HUES48 (cell line): ENCODE measurements around the gene PRXL2A.

ENCODE experiments used
- H3K27ac ChIP-seq: one replicate; pipeline ENCODE4 v1.7.0; 2013; ENCODE audit warnings: low read depth, low read length, inconsistent platforms
- H3K27me3 ChIP-seq: 2 replicates; pipeline ENCODE4 v1.6.1; 2013; ENCODE audit warnings: mild to moderate bottlenecking, low read length; ENCODE audit not compliant: control insufficient read depth, insufficient read depth
- H3K36me3 ChIP-seq: 2 replicates; pipeline ENCODE4 v1.6.1; 2013; ENCODE audit warnings: low read length; ENCODE audit not compliant: control insufficient read depth, insufficient read depth
- H3K4me1 ChIP-seq: 2 replicates; pipeline ENCODE4 v1.6.1; 2013; ENCODE audit warnings: mild to moderate bottlenecking, low read length; ENCODE audit not compliant: control insufficient read depth, insufficient read depth
- H3K4me3 ChIP-seq: 2 replicates; pipeline ENCODE4 v1.5.1; 2013; ENCODE audit warnings: mild to moderate bottlenecking, low read depth, low read length
- H3K9ac ChIP-seq: 2 replicates; pipeline ENCODE4 v1.6.1; 2013; ENCODE audit warnings: mild to moderate bottlenecking, low read depth, low read length, moderate library complexity
- H3K9me3 ChIP-seq: 2 replicates; pipeline ENCODE4 v1.6.1; 2013; ENCODE audit warnings: low read length; ENCODE audit not compliant: control insufficient read depth, insufficient read depth

PRXL2A gene

GRCh38 chr10:80392250-80392649 lies 16.1 kb upstream of the PRXL2A start:
- H3K9ac ChIP-seq: no peak overlapping the region
- no peaks in the 10 kb centered on the region for H3K27me3 ChIP-seq
- H3K4me1 ChIP-seq: no peaks in the 10 kb centered on the region

DNA sequence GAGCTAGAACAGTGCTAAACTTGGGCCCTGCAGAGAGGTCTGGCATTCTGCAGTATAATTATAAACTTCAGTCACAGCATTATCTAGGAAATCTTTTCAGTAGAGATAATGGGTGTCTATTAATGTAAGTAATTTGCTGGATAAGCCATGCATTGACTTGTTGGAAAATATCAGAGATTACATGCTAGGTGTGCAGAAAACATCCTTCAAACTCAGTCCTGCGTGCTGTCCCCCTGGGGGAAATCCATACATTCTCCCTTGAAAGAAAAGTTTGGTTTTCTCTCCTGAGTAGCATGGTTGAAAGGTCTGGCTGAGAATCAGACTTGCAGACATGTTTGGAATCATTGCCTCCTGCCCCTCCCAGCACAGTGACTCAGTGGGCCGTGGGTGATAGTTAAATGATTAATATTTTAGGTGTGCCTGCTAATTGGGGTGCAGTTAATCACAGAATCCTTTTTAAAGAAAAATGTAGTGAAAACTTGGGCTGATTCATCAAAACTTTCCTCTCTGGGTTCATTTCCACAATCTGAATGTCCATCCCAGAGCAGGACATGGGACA lies 13.9 kb upstream of the PRXL2A start:
- no peaks in the 10 kb centered on the region for H3K27me3 ChIP-seq
- no peak overlapping the region for H3K9ac ChIP-seq
- no peak overlapping the region for H3K4me3 ChIP-seq
- H3K4me1 ChIP-seq: no peaks in the 10 kb centered on the region
- H3K27ac ChIP-seq: no peak overlapping the region
- no peaks in the 10 kb centered on the region for H3K36me3 ChIP-seq
- no peaks in the 10 kb centered on the region for H3K9me3 ChIP-seq

More at GRCh38 chr10:80392250-80392649, 16.1 kb upstream of the PRXL2A start:
- Histone ChIP-seq H3K36me3 (no peaks in the 10 kb centered on the region), H3K27ac (no peak overlapping the region), H3K9me3 (no peaks in the 10 kb centered on the region), H3K4me3 (no peak overlapping the region)

- H3K4me1 ChIP-seq: no peaks in the 10 kb centered on the region
- H3K36me3 ChIP-seq: no peaks in the 10 kb centered on the region
- H3K9me3 ChIP-seq: no peaks in the 10 kb centered on the region
- H3K4me3 ChIP-seq: no peak overlapping the region
- no peak overlapping the region for H3K27ac ChIP-seq
- no peak overlapping the region for H3K9ac ChIP-seq
- H3K27me3 ChIP-seq: no peaks in the 10 kb centered on the region
Observed at GRCh38 chr10:80397014-80397413, 11.3 kb upstream of the PRXL2A start.

GRCh38 chr10:80400136-80400804 lies 8.1 kb upstream of the PRXL2A start:
- no peaks in the 10 kb centered on the region for H3K9me3 ChIP-seq
- H3K27me3 ChIP-seq: no peaks in the 10 kb centered on the region
- no peaks in the 10 kb centered on the region for H3K36me3 ChIP-seq
- no peak overlapping the region for H3K4me3 ChIP-seq
- no peaks in the 10 kb centered on the region for H3K4me1 ChIP-seq
- no peak overlapping the region for H3K27ac ChIP-seq
- H3K9ac ChIP-seq: no peak overlapping the region

DNA sequence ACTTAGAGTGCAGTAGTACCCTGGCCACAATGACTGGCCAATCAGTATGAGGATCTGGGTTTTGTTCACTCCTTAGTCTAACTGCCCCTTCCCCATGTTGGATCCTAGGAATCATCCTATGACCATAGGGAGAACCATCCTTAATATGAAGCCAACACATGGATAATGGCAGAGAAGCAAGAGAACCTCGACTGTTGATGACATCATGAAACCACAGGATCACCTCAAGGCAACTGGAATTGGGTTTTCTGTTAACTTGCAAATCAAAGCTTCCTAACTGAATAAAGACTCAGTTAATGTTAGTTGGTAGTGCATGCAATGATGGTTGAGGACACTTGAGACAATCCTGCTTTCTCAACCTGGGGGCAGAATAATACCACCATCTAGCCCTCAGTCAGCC lies 3.3 kb upstream of the PRXL2A start:
- Histone ChIP-seq H3K27me3 (peaks cover 18% of the 10 kb centered on the region), H3K4me3 (no peak overlapping the region), H3K36me3 (no peaks in the 10 kb centered on the region), H3K27ac (no peak overlapping the region), H3K9ac (no peak overlapping the region), H3K4me1 (peaks cover 7% of the 10 kb centered on the region), H3K9me3 (no peaks in the 10 kb centered on the region)

DNA sequence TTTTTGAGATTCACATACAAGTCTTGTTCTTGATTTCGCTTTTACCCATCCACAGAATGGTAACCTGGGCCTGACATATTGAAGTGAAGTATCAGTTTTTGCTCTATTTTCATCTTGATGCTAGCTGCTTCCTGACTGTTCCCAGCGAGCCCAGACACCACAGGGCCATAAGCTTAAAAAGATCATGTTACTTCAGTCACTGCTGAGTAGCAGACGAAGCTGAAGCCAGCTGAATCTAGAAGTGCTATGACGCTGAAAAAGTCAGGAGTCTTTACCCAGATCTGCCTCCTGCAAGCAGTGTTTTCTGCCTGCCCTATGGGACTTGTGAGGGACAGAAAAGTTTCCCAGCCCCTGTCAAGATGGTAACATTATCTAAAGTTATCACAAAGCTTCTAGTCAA lies 2.7 kb upstream of the PRXL2A start:
- H3K27ac ChIP-seq: no peak overlapping the region
- no peak overlapping the region for H3K9ac ChIP-seq
- no peaks in the 10 kb centered on the region for H3K9me3 ChIP-seq
- peaks cover 7% of the 10 kb centered on the region for H3K4me1 ChIP-seq
- no peak overlapping the region for H3K4me3 ChIP-seq
- H3K36me3 ChIP-seq: no peaks in the 10 kb centered on the region
- peaks cover 18% of the 10 kb centered on the region for H3K27me3 ChIP-seq

GRCh38 chr10:80406204-80406603 lies 2.1 kb upstream of the PRXL2A start:
- Histone ChIP-seq H3K27ac (no peak overlapping the region), H3K27me3 (peaks cover 18% of the 10 kb centered on the region), H3K36me3 (no peaks in the 10 kb centered on the region), H3K9ac (no peak overlapping the region), H3K4me3 (no peak overlapping the region), H3K4me1 (peaks cover 7% of the 10 kb centered on the region), H3K9me3 (no peaks in the 10 kb centered on the region)

DNA sequence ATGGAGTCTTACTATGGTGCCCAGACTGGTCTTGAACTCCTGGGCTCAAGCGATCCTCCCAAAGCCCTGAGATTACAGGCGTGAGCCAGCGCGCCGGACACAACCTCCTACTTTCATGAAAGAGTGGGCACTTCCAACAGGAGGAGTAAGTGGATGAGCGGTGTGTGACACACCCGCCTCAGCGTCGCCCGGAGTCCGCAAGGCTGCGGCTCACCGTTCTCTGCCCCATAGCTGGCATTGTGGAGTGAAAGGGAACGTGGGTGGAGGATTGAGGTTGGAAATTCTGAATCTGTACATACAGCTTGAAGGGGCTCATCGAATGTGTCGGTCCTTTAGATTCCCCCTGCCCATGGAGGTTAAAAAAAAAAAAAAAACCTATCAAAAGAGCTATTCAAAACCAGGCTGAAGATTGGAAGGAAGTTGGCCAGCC lies 524 bp upstream of the PRXL2A start:
- Histone ChIP-seq H3K9ac (peak overlapping the region; percentile 41), H3K36me3 (no peaks in the 10 kb centered on the region), H3K27ac (no peak overlapping the region), H3K4me1 (peaks cover 11% of the 10 kb centered on the region), H3K9me3 (no peaks in the 10 kb centered on the region), H3K4me3 (peak overlapping the region; percentile 64), H3K27me3 (peaks cover 18% of the 10 kb centered on the region)

DNA sequence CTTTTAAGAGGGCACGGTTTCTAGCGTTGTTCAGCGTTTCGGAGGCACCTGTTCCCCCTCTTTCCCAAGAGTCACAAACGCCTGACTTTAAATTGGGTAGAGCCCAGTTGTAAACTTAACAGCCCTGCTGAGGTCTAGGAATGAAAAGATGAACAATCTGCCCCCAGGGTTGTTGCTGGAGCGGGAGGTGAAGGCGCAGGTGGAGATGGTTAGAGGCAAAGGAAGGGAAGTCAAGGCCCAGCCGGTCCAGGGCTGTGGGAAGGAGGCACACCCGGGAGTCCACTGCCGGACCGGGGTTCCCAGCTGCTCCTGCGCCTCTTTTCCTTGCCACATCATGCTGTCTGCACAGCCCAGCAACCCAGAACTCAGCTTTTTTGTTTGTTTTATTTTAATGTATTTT lies 770 bp downstream of the PRXL2A start:
- Histone ChIP-seq H3K27me3 (peaks cover 18% of the 10 kb centered on the region), H3K27ac (no peak overlapping the region), H3K36me3 (no peaks in the 10 kb centered on the region), H3K4me3 (peak overlapping the region; percentile 64), H3K9ac (peak overlapping the region; percentile 55), H3K4me1 (peaks cover 11% of the 10 kb centered on the region), H3K9me3 (no peaks in the 10 kb centered on the region)

GRCh38 chr10:80410122-80410521 lies 1.8 kb downstream of the PRXL2A start:
- Histone ChIP-seq H3K9me3 (no peaks in the 10 kb centered on the region), H3K4me1 (peaks cover 15% of the 10 kb centered on the region), H3K4me3 (no peak overlapping the region), H3K9ac (no peak overlapping the region), H3K36me3 (no peaks in the 10 kb centered on the region), H3K27me3 (peaks cover 18% of the 10 kb centered on the region), H3K27ac (no peak overlapping the region)

DNA sequence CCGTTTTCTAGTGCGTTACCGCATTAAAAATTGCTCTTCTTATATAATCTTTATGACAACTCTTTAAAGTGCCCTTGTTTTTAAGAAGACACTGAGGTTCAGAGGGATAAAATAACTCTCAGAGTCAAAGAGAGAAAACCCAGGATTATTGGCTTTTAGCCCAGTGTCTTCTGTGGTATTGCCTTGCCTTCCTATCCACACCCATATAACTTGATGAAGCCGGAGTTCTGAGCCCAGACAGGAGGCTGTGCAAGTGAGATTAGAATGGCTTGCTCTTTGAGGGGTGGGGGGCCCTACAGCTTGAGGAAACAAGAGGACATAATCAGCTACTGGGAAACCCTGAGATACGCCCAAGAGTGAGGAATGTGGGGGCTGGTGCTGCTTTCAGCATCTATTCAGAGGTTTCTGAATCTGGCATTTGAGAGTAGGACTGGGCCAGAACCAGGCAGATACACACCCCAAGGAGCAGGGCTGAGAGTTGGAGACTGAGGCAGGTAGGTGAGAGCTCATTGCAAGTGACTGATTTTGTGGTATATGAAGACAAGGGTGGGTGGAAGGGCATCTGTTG lies 2.3 kb downstream of the PRXL2A start:
- no peak overlapping the region for H3K9ac ChIP-seq
- no peak overlapping the region for H3K27ac ChIP-seq
- H3K4me1 ChIP-seq: peaks cover 15% of the 10 kb centered on the region
- H3K4me3 ChIP-seq: no peak overlapping the region
- no peaks in the 10 kb centered on the region for H3K9me3 ChIP-seq
- no peaks in the 10 kb centered on the region for H3K36me3 ChIP-seq
- peaks cover 22% of the 10 kb centered on the region for H3K27me3 ChIP-seq
